ENCODE results near the gene ZKSCAN1.

- TF ChIP-seq CTCF (IDR thresholded peaks at IDR 0.05; ENCODE audit: low read length) (peak; percentile 50), EZH2 (IDR thresholded peaks at IDR 0.05; ENCODE audit: borderline replicate concordance, low read length) (no peak)
These were observed 29.3 kb downstream of the ZKSCAN1 start for GRCh38 chr7:100044718-100045117.

Data from OCI-LY1 (cell line).